SK-N-SH (cell line): ENCODE measurements around the gene CEP89. TPM values are rescaled to one million over a fixed set of nuclear protein-coding genes. Genes with fewer than 3 reads are reported as not detected.

ENCODE experiments used
- CTCF ChIA-PET: fragments of 300-600, 350-600 bp; formaldehyde crosslinking; extraction: SDS; loops from one replicate; lab custom pipeline; 2021; lab: Yijun Ruan, JAX
- POLR2A ChIA-PET: fragments of 350-600 bp; sonication (Branson Sonifier 250); formaldehyde crosslinking; extraction: SDS; loops from one replicate; lab custom pipeline; 2020; ENCODE audit warnings: antibody characterized with exemption, inconsistent platforms; lab: Yijun Ruan, JAX
- DNase-seq: peaks from one replicate; pipeline ENCODE4 v3.0.0; 2012
- H2AFZ ChIP-seq: fragments of 200-600 bp; sonication (generic); 2 replicates; pipeline ENCODE4 v1.8.1; 2016; ENCODE audit warnings: antibody characterized with exemption, mild to moderate bottlenecking, low read depth
- H3F3A ChIP-seq: fragments of 200-600 bp; sonication (generic); replicated peaks from 2 replicates; pipeline ENCODE3; 2016; ENCODE audit warnings: antibody characterized with exemption, mild to moderate bottlenecking; ENCODE audit not compliant: insufficient read depth
- H3K27ac ChIP-seq, 2 experiments: fragments of 200-500 bp in 1 of 2; fragments of 200-600 bp in 1 of 2; sonication (Bioruptor generic) in 1 of 2; sonication (generic), shearing (Covaris generic) in 1 of 2; 2 replicates each; pipeline versions ENCODE4 v1.5.1 to v1.6.1; 2014 to 2016; ENCODE audit warnings: low read depth in 2 of 2, inconsistent platforms in 1 of 2, low read length in 1 of 2, mild to moderate bottlenecking in 1 of 2, mixed read lengths in 1 of 2
- H3K27me3 ChIP-seq: fragments of 200-600 bp; sonication (generic), shearing (Covaris generic); 2 replicates; pipeline ENCODE4 v1.6.1; 2016; ENCODE audit warnings: mixed run types; ENCODE audit not compliant: insufficient read depth
- H3K36me3 ChIP-seq, 2 experiments: fragments of 200-500 bp in 1 of 2; fragments of 200-600 bp in 1 of 2; sonication (Bioruptor generic) in 1 of 2; sonication (generic) in 1 of 2; replicated peaks in 1 of 2; 2 replicates each; pipeline versions ENCODE3 to v1.5.1; 2014 to 2016; ENCODE audit warnings: low read length in 1 of 2, mild to moderate bottlenecking in 1 of 2; ENCODE audit not compliant: insufficient read depth in 2 of 2, control insufficient read depth in 1 of 2
- H3K4me1 ChIP-seq, 2 experiments: fragments of 200-500 bp in 1 of 2; fragments of 200-600 bp in 1 of 2; sonication (Bioruptor generic) in 1 of 2; sonication (generic), shearing (Covaris generic) in 1 of 2; 2 replicates each; pipeline versions ENCODE4 v1.5.1 to v1.6.1; 2014 to 2016; ENCODE audit warnings: low read depth in 1 of 2, low read length in 1 of 2, mixed run types in 1 of 2; ENCODE audit not compliant: insufficient read depth in 2 of 2, control insufficient read depth in 1 of 2
- H3K4me2 ChIP-seq: fragments of 200-600 bp; sonication (generic), shearing (Covaris generic); 2 replicates; pipeline ENCODE4 v1.6.1; 2017; ENCODE audit warnings: mixed run types
- H3K4me3 ChIP-seq, 2 experiments: fragments of 200-500 bp in 1 of 2; fragments of 200-600 bp in 1 of 2; sonication (Bioruptor generic) in 1 of 2; sonication (generic), shearing (Covaris generic) in 1 of 2; 2 replicates each; pipeline versions ENCODE4 v1.5.1 to v1.8.1; 2014 to 2016; ENCODE audit warnings: low read depth in 2 of 2, inconsistent platforms in 1 of 2, low read length in 1 of 2, mild to moderate bottlenecking in 1 of 2, mixed read lengths in 1 of 2, moderate library complexity in 1 of 2
- H3K79me2 ChIP-seq: fragments of 200-600 bp; sonication (generic); 2 replicates; pipeline ENCODE4 v1.8.1; 2017; ENCODE audit warnings: mild to moderate bottlenecking; ENCODE audit not compliant: insufficient read depth
- H3K9ac ChIP-seq: fragments of 200-600 bp; sonication (generic); 2 replicates; pipeline ENCODE4 v1.6.1; 2017; ENCODE audit warnings: mixed run types
- H3K9me2 ChIP-seq: fragments of 200-600 bp; sonication (generic); 2 replicates; pipeline ENCODE4 v1.6.1; 2017; ENCODE audit warnings: mixed run types
- H3K9me3 ChIP-seq: fragments of 200-600 bp; sonication (generic); 2 replicates; pipeline ENCODE4 v1.6.1; 2017; ENCODE audit warnings: mixed run types, mild to moderate bottlenecking, moderate library complexity
- H4K20me1 ChIP-seq: fragments of 200-600 bp; sonication (generic); 2 replicates; pipeline ENCODE4 v1.6.1; 2017; ENCODE audit warnings: mild to moderate bottlenecking, mixed run types; ENCODE audit not compliant: insufficient read depth
- CHD2 ChIP-seq: fragments of 150-350 bp; IDR thresholded peaks from 2 replicates; pipeline ENCODE4 v1.6.1; 2018; ENCODE audit warnings: low read length; ENCODE audit not compliant: partially characterized antibody
- CTCF ChIP-seq: fragments of 200-600 bp; sonication (generic); IDR thresholded peaks from 2 replicates; pipeline ENCODE4 v1.6.1; 2017; ENCODE audit warnings: antibody characterized with exemption, mild to moderate bottlenecking, moderate library complexity
- ELF1 ChIP-seq: IDR thresholded peaks from 2 replicates; pipeline ENCODE4 v1.4.0; 2012
- EP300 ChIP-seq, 2 experiments: IDR thresholded peaks; 2 replicates each; pipeline versions ENCODE4 v1.4.0 to v1.6.1; 2012; ENCODE audit warnings: borderline replicate concordance in 1 of 2, low read depth in 1 of 2, low read length in 1 of 2
- FOSL2 ChIP-seq: IDR thresholded peaks from 2 replicates; pipeline ENCODE4 v1.4.0; 2012; ENCODE audit warnings: low read depth, mild to moderate bottlenecking, moderate library complexity, borderline replicate concordance
- FOXJ3 ChIP-seq: sonication (generic); formaldehyde crosslinking; IDR thresholded peaks from 2 replicates; pipeline ENCODE4 v1.5.1; 2020; ENCODE audit warnings: mild to moderate bottlenecking, missing genetic modification reagents
- GATA2 ChIP-seq: sonication (generic); formaldehyde crosslinking; IDR thresholded peaks from 2 replicates; pipeline ENCODE4 v1.5.0; 2020; ENCODE audit warnings: mild to moderate bottlenecking, missing genetic modification reagents
- JUND ChIP-seq: IDR thresholded peaks from 2 replicates; pipeline ENCODE4 v1.4.0; 2012
- NFIC ChIP-seq: IDR thresholded peaks from 2 replicates; pipeline ENCODE4 v1.4.0; 2012; ENCODE audit warnings: borderline replicate concordance
- PBX3 ChIP-seq: IDR thresholded peaks from 2 replicates; pipeline ENCODE4; 2012
- POLR2AphosphoS5 ChIP-seq: IDR thresholded peaks from 2 replicates; pipeline ENCODE4 v1.6.1; 2012; ENCODE audit warnings: low read depth, low read length
- RAD21 ChIP-seq: IDR thresholded peaks from 2 replicates; pipeline ENCODE4 v1.6.1; 2012; ENCODE audit warnings: mild to moderate bottlenecking, low read length
- RCOR1 ChIP-seq: fragments of 150-350 bp; IDR thresholded peaks from 2 replicates; pipeline ENCODE4 v1.6.1; 2017; ENCODE audit warnings: antibody characterized with exemption, low read length
- RXRA ChIP-seq: IDR thresholded peaks from 2 replicates; pipeline ENCODE4 v1.4.0; 2012; ENCODE audit warnings: low read depth, mild to moderate bottlenecking, borderline replicate concordance
- SIN3A ChIP-seq: IDR thresholded peaks from 2 replicates; pipeline ENCODE4 v1.6.1; 2012; ENCODE audit warnings: low read depth, mild to moderate bottlenecking, low read length, moderate library complexity, borderline replicate concordance
- SMC3 ChIP-seq: IDR thresholded peaks from 2 replicates; pipeline ENCODE4 v1.6.1; 2012; ENCODE audit warnings: low read depth, low read length, improper control_type of control experiment
- TEAD4 ChIP-seq: IDR thresholded peaks from 2 replicates; pipeline ENCODE4 v1.4.0; 2012; ENCODE audit warnings: mild to moderate bottlenecking, borderline replicate concordance; ENCODE audit not compliant: insufficient read depth
- USF1 ChIP-seq: IDR thresholded peaks from 2 replicates; pipeline ENCODE4 v1.4.0; 2012; ENCODE audit warnings: low read depth, borderline replicate concordance
- USF2 ChIP-seq: fragments of 150-350 bp; IDR thresholded peaks from 2 replicates; pipeline ENCODE4 v1.6.1; 2017; ENCODE audit warnings: antibody characterized with exemption, low read length, low read depth, borderline replicate concordance
- YY1 ChIP-seq: IDR thresholded peaks from 2 replicates; pipeline ENCODE4 v1.4.0; 2012; ENCODE audit warnings: low read depth, mild to moderate bottlenecking
- WGBS: methylation state at CpG from one replicate; pipeline ENCODE4 v1.1.6; 2017; ENCODE audit warnings: low lambda C conversion rate; 5-methylcytosine and 5-hydroxymethylcytosine counted together
- polyA plus RNA-seq, 3 experiments: library from polyadenylated mRNA; depleted of rRNA; stranded (reverse); fragments of >200 nt; gene quantifications; 2 replicates each; pipeline ENCODE4 v1.2.3, GENCODE V29; 2012

The CEP89 gene
- polyA plus RNA-seq, 1 of the 3 experiments (the other 2 are of a cell fraction), result 16.4 TPM

- peaks cover 0 to 16% of the 10 kb centered on the region in 2 experiments for H3K36me3 ChIP-seq
- DNase-seq, result no peak
- no peaks in the 10 kb centered on the region for H3F3A ChIP-seq
- H3K9ac ChIP-seq, result no peak overlapping the region
- H3K4me3 ChIP-seq, result no peak overlapping the region
- H3K27me3 ChIP-seq, result no peaks in the 10 kb centered on the region
- H3K9me2 ChIP-seq, result no peaks in the 10 kb centered on the region
- H3K79me2 ChIP-seq, result no peaks in the 10 kb centered on the region
- no peak overlapping the region for H3K4me2 ChIP-seq
- ChIA-PET POLR2A (no interaction called here), CTCF (no interaction called here)
- TF ChIP-seq ELF1, result no peak
- no peak for TF ChIP-seq FOSL2
- no peaks in the 10 kb centered on the region for H3K4me1 ChIP-seq
- H4K20me1 ChIP-seq, result no peaks in the 10 kb centered on the region
- no peaks in the 10 kb centered on the region for H3K9me3 ChIP-seq
- H2AFZ ChIP-seq, result no peak overlapping the region
- H3K27ac ChIP-seq, result no peak overlapping the region
- WGBS, result 100% methylated on average over 3 of the region's 8 CpGs
Observed at GRCh38 chr19:32936065-32936464, 35.7 kb downstream of the CEP89 start.

- Histone ChIP-seq H3K4me1 (no peaks in the 10 kb centered on the region), H4K20me1 (no peaks in the 10 kb centered on the region), H3K9me3 (no peaks in the 10 kb centered on the region), H3K27ac (no peak overlapping the region), H3K4me2 (no peak overlapping the region), H3K4me3 (no peak overlapping the region), H3F3A (no peaks in the 10 kb centered on the region), H3K79me2 (no peaks in the 10 kb centered on the region), H3K9ac (no peak overlapping the region), H2AFZ (no peak overlapping the region), H3K9me2 (no peaks in the 10 kb centered on the region), H3K36me3 (peaks cover 0 to 18% of the 10 kb centered on the region in 2 experiments), H3K27me3 (no peaks in the 10 kb centered on the region)
- ChIA-PET CTCF (no interaction called here), POLR2A (no interaction called here)
- WGBS, result 84% methylated on average over 5 of the region's 9 CpGs
- DNase-seq, result no peak
- TF ChIP-seq TEAD4, result no peak
- TF ChIP-seq CTCF, result no peak
- TF ChIP-seq USF1, result no peak
- no peak for TF ChIP-seq USF2
- no peak for TF ChIP-seq RXRA
- no peak for TF ChIP-seq FOXJ3 (CRISPR knock-in tag)
- no peak for TF ChIP-seq GATA2 (CRISPR knock-in tag)
- no peak for TF ChIP-seq ELF1
- TF ChIP-seq PBX3, result no peak
- TF ChIP-seq POLR2AphosphoS5, result no peak
- no peak for TF ChIP-seq EP300 (IDR thresholded peaks at IDR 0.05; ENCODE audit: borderline replicate concordance in 1 of 2, low read depth in 1 of 2, low read length in 1 of 2)
- no peak for TF ChIP-seq YY1
- no peak for TF ChIP-seq RCOR1
- TF ChIP-seq SIN3A, result no peak
- TF ChIP-seq CHD2, result no peak
- no peak for TF ChIP-seq RAD21
- TF ChIP-seq FOSL2, result no peak
- no peak for TF ChIP-seq JUND
- no peak for TF ChIP-seq SMC3
- no peak for TF ChIP-seq NFIC
Observed at GRCh38 chr19:32935629-32936028, 36.1 kb downstream of the CEP89 start.
